Upper lobe of left lung (tissue), 6 donors: ENCODE measurements around the gene QRICH1. TPM values are rescaled to one million over a fixed set of nuclear protein-coding genes. Genes with fewer than 3 reads are reported as not detected.
A peak's percentile ranks its signal among the peaks of the same experiment; 100 is the strongest.

ENCODE experiments used
- ATAC-seq, 2 donors: fragments of 200-7000 bp; cut with Tn5 transposase; one replicate each; pipeline ENCODE4 v1.9.1; 2022; ENCODE audit warnings: mild to moderate bottlenecking in 2 of 2, moderate library complexity in 2 of 2; ENCODE audit not compliant: low FRiP score in 2 of 2
- DNase-seq, 2 donors: peaks; one replicate each; pipeline ENCODE4 v3.0.0-alpha.2; 2019 to 2020
- H3K27ac ChIP-seq, 4 donors: fragments of 200-600 bp; sonication (generic); one replicate each; pipeline ENCODE4 v1.5.1; 2016 to 2019
- H3K27me3 ChIP-seq, 4 donors: fragments of 200-600 bp; sonication (generic); one replicate each; pipeline ENCODE4 v1.5.1; 2017 to 2019
- H3K36me3 ChIP-seq, 4 donors: fragments of 200-600 bp; sonication (generic); one replicate each; pipeline ENCODE4 v1.5.1; 2016 to 2019
- H3K4me1 ChIP-seq, 4 donors: fragments of 200-600 bp; sonication (generic); one replicate each; pipeline ENCODE4 v1.5.1; 2018 to 2019
- H3K4me3 ChIP-seq, 4 donors: fragments of 200-600 bp; sonication (generic); one replicate each; pipeline ENCODE4 v1.5.1; 2017 to 2019; ENCODE audit warnings: mild to moderate bottlenecking in 2 of 4, moderate library complexity in 1 of 4
- H3K9me3 ChIP-seq, 4 donors: fragments of 200-600 bp; sonication (generic); one replicate each; pipeline ENCODE4 v1.5.1; 2018 to 2019
- EP300 ChIP-seq, 4 donors: sonication (generic); formaldehyde crosslinking; IDR thresholded peaks; one replicate each; pipeline ENCODE4 v1.5.1; 2017; ENCODE audit warnings: antibody characterized with exemption in 4 of 4, control low read depth in 2 of 4
- POLR2A ChIP-seq, 4 donors: fragments of 450-650 bp; IDR thresholded peaks; one replicate each; pipeline ENCODE4 v1.5.1; 2016 to 2017; ENCODE audit warnings: antibody characterized with exemption in 4 of 4, mild to moderate bottlenecking in 2 of 4
- POLR2AphosphoS5 ChIP-seq, 2 donors: sonication (generic); formaldehyde crosslinking; IDR thresholded peaks; one replicate each; pipeline ENCODE4 v1.5.1; 2017; ENCODE audit warnings: antibody characterized with exemption in 2 of 2
- WGBS, 2 donors: methylation state at CpG; one replicate each; pipeline ENCODE4 v1.1.5; 2017 to 2018; 5-methylcytosine and 5-hydroxymethylcytosine counted together
- total RNA-seq, 6 donors: library from RNA; depleted of rRNA in 4 of 6; stranded (reverse); fragments of >200 nt in 4 of 6; gene quantifications; one replicate each; pipeline versions ENCODE4 v1.1.0 to v1.2.1, GENCODE V29; 2016 to 2021
- TF ChIP-seq, protein P1 (sequence below), 6 experiments: fragments of 450-650 bp in 4 of 6; fragments of 200-600 bp in 2 of 6; sonication (generic) in 2 of 6; IDR thresholded peaks; one replicate each; pipeline ENCODE4 v1.5.1; 2016 to 2019; ENCODE audit warnings: antibody characterized with exemption in 6 of 6
- donor health status: DM: no; HTN: no; CAD: no; lungs with moderate emphysema.
- donor health status: DM: no; HTN: yes; CAD: no; lungs with severe emphysema.

Gene QRICH1
- total RNA-seq, 6 donors from 2014 or later, result 65.6 to 145 (median 74.2) TPM

- Histone ChIP-seq H3K27me3 (no peaks in the 10 kb centered on the region), H3K4me3 (peak overlapping the region in 1 of 4 donors; percentile 58)
- no peak for ATAC-seq
Observed at GRCh38 chr3:49131040-49131439, 37.2 kb upstream of the QRICH1 start.

DNA sequence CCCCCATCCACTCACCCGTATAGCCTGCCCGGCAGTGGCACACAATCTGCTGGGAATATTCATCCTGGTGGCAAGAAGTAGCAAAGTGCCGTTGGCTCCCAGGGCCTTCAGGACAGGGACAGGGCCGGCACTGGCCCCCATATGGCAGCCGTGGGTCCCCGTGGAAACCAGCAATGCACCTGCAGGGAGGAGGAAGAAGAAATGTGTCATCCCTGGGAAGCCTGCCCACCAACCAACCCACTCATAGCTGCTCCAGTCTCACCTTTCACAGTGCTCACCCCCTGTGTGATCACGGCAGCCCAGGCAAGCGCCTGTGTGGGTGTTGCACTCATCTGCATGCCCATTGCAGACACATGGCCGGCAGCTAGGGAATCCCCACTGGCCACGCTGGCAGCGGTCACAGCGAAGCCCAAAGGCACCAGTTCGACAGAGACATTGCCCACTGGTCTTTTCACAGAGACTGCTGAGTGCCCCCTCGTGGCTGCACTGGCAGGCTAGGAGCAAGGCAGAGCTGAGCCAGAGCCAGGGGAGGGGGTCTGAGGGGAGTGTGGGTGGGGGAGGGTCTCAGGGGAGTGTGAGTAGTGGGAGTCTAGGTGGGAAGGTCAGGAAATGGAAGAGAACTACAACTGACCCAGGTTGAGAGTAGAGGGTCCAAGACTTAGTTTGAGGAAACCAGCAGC, 31.3 kb upstream of the QRICH1 start:
- H3K4me1 ChIP-seq, result peaks cover under 1 to 13% (median 6%) of the 10 kb centered on the region in 4 donors
- H3K27ac ChIP-seq, result no peak overlapping the region
- 80 to 87% methylated on average over 2 to 14 of the region's 14 CpGs for WGBS, 2 donors
- DNase-seq, result no peak
- TF ChIP-seq POLR2AphosphoS5 (IDR thresholded peaks at IDR 0.05) (no peak), EP300 (IDR thresholded peaks at IDR 0.05) (no peak), POLR2A (IDR thresholded peaks at IDR 0.05) (no peak)
- TF ChIP-seq, protein P1, sequence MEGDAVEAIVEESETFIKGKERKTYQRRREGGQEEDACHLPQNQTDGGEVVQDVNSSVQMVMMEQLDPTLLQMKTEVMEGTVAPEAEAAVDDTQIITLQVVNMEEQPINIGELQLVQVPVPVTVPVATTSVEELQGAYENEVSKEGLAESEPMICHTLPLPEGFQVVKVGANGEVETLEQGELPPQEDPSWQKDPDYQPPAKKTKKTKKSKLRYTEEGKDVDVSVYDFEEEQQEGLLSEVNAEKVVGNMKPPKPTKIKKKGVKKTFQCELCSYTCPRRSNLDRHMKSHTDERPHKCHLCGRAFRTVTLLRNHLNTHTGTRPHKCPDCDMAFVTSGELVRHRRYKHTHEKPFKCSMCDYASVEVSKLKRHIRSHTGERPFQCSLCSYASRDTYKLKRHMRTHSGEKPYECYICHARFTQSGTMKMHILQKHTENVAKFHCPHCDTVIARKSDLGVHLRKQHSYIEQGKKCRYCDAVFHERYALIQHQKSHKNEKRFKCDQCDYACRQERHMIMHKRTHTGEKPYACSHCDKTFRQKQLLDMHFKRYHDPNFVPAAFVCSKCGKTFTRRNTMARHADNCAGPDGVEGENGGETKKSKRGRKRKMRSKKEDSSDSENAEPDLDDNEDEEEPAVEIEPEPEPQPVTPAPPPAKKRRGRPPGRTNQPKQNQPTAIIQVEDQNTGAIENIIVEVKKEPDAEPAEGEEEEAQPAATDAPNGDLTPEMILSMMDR (IDR thresholded peaks at IDR 0.05), result no peak
- H3K4me3 ChIP-seq, result no peak overlapping the region
- H3K27me3 ChIP-seq, result no peaks in the 10 kb centered on the region
- no peaks in the 10 kb centered on the region for H3K9me3 ChIP-seq
- peaks cover 21 to 87% (median 75%) of the 10 kb centered on the region in 4 donors for H3K36me3 ChIP-seq
- no peak for ATAC-seq

More at GRCh38 chr3:49131040-49131439, 37.2 kb upstream of the QRICH1 start:
- Histone ChIP-seq H3K36me3 (peaks cover 0 to 48% (median 33%) of the 10 kb centered on the region in 4 donors), H3K9me3 (no peaks in the 10 kb centered on the region), H3K27ac (peak overlapping the region; percentile 73 to 91 (median 88)), H3K4me1 (peaks cover 13 to 39% (median 20%) of the 10 kb centered on the region in 4 donors)
- 81 to 85% methylated on average over 4 to 12 of the region's 12 CpGs for WGBS, 2 donors
- no peak for TF ChIP-seq POLR2A (IDR thresholded peaks at IDR 0.05)
- no peak for DNase-seq

DNA sequence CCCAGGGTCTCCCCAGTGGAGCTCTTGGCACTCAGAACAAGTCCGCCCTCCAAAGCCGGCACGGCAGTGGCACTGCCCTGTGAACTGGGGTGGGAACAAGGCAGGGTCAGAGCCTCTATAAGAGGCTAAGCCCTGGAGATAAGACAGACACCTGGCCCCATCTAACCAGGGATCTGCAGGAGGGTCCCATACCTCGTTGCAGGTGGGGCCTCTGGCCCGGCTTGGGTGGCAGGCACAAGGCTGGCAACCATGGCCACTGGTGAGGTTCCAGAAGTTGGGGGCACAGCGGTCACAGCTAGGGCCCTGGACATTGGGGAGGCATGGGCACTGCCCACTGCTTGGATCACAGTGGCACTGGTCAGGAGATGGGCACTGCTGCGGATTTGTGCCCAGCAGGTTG, 30.3 kb upstream of the QRICH1 start:
- Histone ChIP-seq H3K4me1 (peaks cover 8 to 18% (median 11%) of the 10 kb centered on the region in 4 donors), H3K27ac (no peak overlapping the region), H3K27me3 (no peaks in the 10 kb centered on the region), H3K36me3 (peaks cover 21 to 78% (median 66%) of the 10 kb centered on the region in 4 donors), H3K4me3 (no peak overlapping the region), H3K9me3 (no peaks in the 10 kb centered on the region)
- ATAC-seq (no peak), DNase-seq (no peak)
- 93 to 100% methylated on average over 3 to 6 of the region's 7 CpGs for whole genome bisulfite sequencing, 2 donors
- TF ChIP-seq EP300 (IDR thresholded peaks at IDR 0.05) (no peak), POLR2A (IDR thresholded peaks at IDR 0.05) (no peak), POLR2AphosphoS5 (IDR thresholded peaks at IDR 0.05) (no peak)
- TF ChIP-seq, protein P1 (IDR thresholded peaks at IDR 0.05), result no peak

DNA sequence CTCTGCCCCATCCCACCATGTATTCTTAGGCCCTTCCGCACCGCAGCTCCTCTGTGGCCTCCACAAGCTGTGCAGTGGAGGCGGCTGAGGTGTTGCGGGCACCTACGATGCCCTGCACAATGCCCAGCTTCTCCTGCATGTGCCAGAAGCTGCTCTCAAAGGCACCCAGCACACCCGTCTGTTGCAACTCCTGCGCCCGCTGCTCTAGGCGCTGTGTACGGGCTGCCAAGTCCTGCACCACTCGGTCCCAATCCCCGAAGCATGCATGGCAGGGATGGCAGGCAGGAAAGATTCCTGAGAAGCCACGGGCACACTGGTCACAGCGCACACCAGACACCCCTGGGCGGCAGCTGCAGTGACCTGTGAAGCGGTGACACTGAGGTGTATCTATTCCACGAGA, 29.8 kb upstream of the QRICH1 start:
- no peak for TF ChIP-seq POLR2AphosphoS5 (IDR thresholded peaks at IDR 0.05)
- TF ChIP-seq POLR2A (IDR thresholded peaks at IDR 0.05), result no peak
- TF ChIP-seq EP300 (IDR thresholded peaks at IDR 0.05), result no peak
- TF ChIP-seq, protein P1 (IDR thresholded peaks at IDR 0.05), result no peak
- Histone ChIP-seq H3K9me3 (no peaks in the 10 kb centered on the region), H3K27ac (no peak overlapping the region), H3K4me1 (peaks cover 13 to 23% (median 16%) of the 10 kb centered on the region in 4 donors), H3K4me3 (no peak overlapping the region), H3K36me3 (peaks cover 21 to 77% (median 65%) of the 10 kb centered on the region in 4 donors), H3K27me3 (no peaks in the 10 kb centered on the region)
- 95 to 98% methylated on average over 10 to 13 of the region's 17 CpGs for WGBS, 2 donors
- ATAC-seq (no peak), DNase-seq (no peak)

DNA sequence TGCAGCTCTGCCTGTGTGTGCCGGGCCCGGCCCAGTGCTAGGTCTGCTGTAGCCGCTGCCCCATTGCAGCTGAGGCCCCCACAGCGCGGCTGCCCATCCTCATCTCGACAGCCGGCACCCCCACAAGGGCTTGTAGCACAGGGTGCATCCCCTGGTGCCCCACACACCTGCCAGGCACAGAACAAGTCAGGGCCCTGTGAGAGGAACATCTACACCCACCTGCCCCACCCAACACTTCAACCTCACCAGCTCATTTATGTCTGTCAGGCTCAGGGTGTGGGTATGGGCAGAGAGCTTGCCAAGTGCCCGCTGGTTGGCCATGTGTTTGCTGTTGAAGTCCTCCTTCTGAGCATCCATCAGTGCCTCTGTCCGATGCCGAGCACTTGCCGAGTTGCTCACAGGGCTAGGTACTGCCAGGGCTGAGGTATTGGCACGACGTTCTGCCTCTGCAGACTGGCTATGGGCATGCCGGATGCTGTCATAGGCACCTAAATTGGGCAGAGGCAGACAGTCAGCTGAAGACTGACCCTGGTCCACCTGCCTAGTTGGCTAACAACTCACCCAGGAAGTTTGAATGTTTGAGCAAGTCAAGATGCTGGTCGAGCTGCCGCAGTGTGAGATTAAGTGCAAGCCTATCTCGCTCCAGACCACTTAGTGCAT, 29.1 kb upstream of the QRICH1 start:
- WGBS, 2 donors, result 92 to 94% methylated on average over 11 to 14 of the region's 17 CpGs
- TF ChIP-seq, protein P1 (IDR thresholded peaks at IDR 0.05), result no peak
- no peak for TF ChIP-seq POLR2AphosphoS5 (IDR thresholded peaks at IDR 0.05)
- no peak for TF ChIP-seq EP300 (IDR thresholded peaks at IDR 0.05)
- no peak for TF ChIP-seq POLR2A (IDR thresholded peaks at IDR 0.05)
- H3K4me1 ChIP-seq, result peaks cover 15 to 25% (median 19%) of the 10 kb centered on the region in 4 donors
- H3K36me3 ChIP-seq, result peaks cover 23 to 77% (median 68%) of the 10 kb centered on the region in 4 donors
- H3K4me3 ChIP-seq, result no peak overlapping the region
- no peak overlapping the region for H3K27ac ChIP-seq
- H3K27me3 ChIP-seq, result no peaks in the 10 kb centered on the region
- DNase-seq (no peak), ATAC-seq (no peak)
- no peaks in the 10 kb centered on the region for H3K9me3 ChIP-seq
